Measurements from ENCODE around the gene CAMTA1. TPM values are rescaled to one million over a fixed set of nuclear protein-coding genes. Genes with fewer than 3 reads are reported as not detected.

The CAMTA1 gene
- total RNA-seq, 1 donor from 2014 or later, result 160 TPM

DNA sequence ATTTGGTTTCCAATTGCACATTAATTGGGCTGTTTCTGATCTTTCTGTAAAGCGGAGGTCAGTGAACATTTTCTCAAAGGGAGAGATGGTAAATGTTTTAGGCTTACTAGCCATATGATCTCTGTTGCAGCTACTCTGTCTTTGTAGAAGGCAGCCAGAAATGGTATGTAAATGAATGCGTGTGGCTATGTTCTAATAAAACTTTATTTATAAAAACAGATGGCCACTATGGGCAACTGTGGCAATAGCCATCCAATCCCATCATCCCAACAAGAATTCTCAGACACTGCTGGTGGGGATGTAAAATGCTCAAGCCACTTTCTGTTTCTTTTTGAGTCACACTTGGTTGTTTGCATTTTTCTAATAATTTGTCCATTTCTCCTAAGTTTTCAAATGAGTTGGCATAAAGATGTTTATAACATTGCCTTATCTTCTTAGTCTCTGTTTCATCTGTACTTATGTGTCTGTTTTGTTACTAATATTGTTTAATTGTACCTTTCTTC is 537.1 kb downstream of the CAMTA1 start:
- H3K27ac ChIP-seq (replicated peaks), result no peak overlapping the region
- intact Hi-C loops (cut with micrococcal nuclease), result no loop called here
- no peaks in the 10 kb centered on the region for H3K4me1 ChIP-seq
- no peaks in the 10 kb centered on the region for H3K27me3 ChIP-seq (ENCODE audit: low read depth)
- H3K4me3 ChIP-seq, result no peak overlapping the region
- peaks cover 1% of the 10 kb centered on the region for H3K9me3 ChIP-seq (replicated peaks)
- H3K36me3 ChIP-seq, result no peaks in the 10 kb centered on the region
- TF ChIP-seq, protein P1, sequence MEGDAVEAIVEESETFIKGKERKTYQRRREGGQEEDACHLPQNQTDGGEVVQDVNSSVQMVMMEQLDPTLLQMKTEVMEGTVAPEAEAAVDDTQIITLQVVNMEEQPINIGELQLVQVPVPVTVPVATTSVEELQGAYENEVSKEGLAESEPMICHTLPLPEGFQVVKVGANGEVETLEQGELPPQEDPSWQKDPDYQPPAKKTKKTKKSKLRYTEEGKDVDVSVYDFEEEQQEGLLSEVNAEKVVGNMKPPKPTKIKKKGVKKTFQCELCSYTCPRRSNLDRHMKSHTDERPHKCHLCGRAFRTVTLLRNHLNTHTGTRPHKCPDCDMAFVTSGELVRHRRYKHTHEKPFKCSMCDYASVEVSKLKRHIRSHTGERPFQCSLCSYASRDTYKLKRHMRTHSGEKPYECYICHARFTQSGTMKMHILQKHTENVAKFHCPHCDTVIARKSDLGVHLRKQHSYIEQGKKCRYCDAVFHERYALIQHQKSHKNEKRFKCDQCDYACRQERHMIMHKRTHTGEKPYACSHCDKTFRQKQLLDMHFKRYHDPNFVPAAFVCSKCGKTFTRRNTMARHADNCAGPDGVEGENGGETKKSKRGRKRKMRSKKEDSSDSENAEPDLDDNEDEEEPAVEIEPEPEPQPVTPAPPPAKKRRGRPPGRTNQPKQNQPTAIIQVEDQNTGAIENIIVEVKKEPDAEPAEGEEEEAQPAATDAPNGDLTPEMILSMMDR (IDR thresholded peaks at IDR 0.05; ENCODE audit: borderline replicate concordance), result no peak
- no peak for DNase-seq

DNA sequence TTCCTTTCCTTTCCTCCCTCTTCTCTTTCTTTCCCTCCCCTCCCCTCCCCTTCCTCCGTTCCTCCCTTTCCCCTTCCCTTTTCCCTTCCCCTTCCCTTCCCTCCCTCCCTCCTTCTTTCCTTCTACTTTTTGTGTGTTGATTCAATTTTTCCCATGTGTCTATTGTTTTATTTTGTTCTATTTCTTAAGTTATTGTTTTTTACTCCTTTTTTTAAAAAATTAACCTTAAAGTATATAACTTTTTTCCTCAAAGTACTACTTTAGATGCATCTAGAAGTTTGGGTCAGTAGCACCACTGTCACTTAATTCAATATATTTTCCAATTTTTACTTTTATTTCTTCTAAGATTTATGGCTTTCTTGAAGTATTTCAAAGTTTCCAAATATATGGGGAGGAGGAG is 537.7 kb downstream of the CAMTA1 start:
- DNase-seq, result no peak
- Histone ChIP-seq H3K27me3 (ENCODE audit: low read depth) (peaks cover 1% of the 10 kb centered on the region), H3K4me3 (no peak overlapping the region), H3K9me3 (replicated peaks) (peaks cover 7% of the 10 kb centered on the region), H3K27ac (replicated peaks) (no peak overlapping the region), H3K36me3 (no peaks in the 10 kb centered on the region), H3K4me1 (no peaks in the 10 kb centered on the region)
- TF ChIP-seq, protein P1 (IDR thresholded peaks at IDR 0.05; ENCODE audit: borderline replicate concordance), result no peak
- intact Hi-C loops (cut with micrococcal nuclease), result no loop called here

DNA sequence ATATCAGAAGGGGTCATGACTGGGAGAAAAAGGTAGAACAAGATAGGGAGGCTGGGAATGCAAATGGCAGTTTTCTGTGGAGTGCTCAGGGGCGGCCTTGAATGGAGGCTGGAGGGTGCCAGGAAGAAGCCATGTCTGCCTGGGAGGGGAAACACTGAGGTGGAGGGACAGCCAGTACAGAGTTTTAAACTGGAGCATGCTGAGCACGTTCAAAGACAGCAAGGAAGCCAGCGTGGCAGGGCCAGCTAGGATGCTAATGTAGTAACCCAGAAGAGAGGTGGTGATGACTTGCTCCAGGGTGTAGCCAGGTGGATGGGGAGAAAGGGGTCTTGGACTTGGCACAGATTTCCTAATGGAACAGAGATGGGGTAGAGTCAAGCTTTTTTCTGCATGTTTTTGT is 540.0 kb downstream of the CAMTA1 start:
- TF ChIP-seq, protein P1 (IDR thresholded peaks at IDR 0.05; ENCODE audit: borderline replicate concordance), result no peak
- Histone ChIP-seq H3K36me3 (no peaks in the 10 kb centered on the region), H3K27ac (replicated peaks) (no peak overlapping the region), H3K27me3 (ENCODE audit: low read depth) (peaks cover 15% of the 10 kb centered on the region), H3K9me3 (replicated peaks) (peaks cover 9% of the 10 kb centered on the region), H3K4me3 (no peak overlapping the region), H3K4me1 (no peaks in the 10 kb centered on the region)
- intact Hi-C loops (cut with micrococcal nuclease), result no loop called here
- DNase-seq, result no peak

DNA sequence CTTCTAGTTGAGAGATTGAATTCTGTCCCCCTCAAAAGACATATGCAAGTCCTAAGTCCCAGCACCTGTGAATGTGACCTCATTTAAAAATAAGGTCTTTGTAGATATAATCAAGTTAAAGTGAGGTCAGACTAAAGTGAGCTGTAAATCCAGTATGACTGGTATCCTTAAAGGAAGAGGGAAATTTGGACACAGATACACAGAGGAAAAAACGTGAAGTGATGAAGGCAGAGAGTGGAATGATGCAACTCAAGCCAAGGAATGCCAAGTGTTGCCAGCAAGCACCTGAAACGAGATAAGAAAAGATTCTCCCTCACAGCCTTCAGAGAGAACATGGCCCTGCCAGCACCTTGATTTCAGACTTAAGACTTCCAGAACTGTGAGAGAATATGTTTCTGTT is 541.1 kb downstream of the CAMTA1 start:
- TF ChIP-seq, protein P1 (IDR thresholded peaks at IDR 0.05; ENCODE audit: borderline replicate concordance), result no peak
- Histone ChIP-seq H3K9me3 (replicated peaks) (peaks cover 9% of the 10 kb centered on the region), H3K4me3 (no peak overlapping the region), H3K27ac (replicated peaks) (no peak overlapping the region), H3K4me1 (no peaks in the 10 kb centered on the region), H3K27me3 (ENCODE audit: low read depth) (peaks cover 27% of the 10 kb centered on the region), H3K36me3 (no peaks in the 10 kb centered on the region)
- no peak for DNase-seq
- intact Hi-C loops (cut with micrococcal nuclease), result no loop called here

DNA sequence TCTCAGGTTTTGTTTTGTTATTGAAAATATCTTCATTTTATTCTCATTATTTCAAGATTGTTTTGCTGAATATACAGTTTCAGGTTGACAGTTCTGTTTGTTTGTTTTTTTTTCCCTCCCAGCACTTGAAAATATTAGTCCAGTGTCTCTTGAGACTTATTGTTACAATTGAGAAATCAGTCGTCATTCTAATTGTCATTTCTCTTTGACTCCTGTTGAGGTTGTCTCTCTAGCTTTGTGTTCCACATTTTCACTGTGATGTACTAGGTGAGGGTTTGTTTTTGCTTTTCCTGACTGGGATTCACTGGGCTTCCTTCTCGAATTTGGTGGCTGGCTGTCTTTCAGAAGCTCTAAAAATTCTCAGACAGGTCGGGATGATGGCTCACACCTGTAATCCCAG is 542.6 kb downstream of the CAMTA1 start:
- Histone ChIP-seq H3K36me3 (no peaks in the 10 kb centered on the region), H3K27me3 (ENCODE audit: low read depth) (peaks cover 28% of the 10 kb centered on the region)
- intact Hi-C loops (cut with micrococcal nuclease), result no loop called here

More for the DNA sequence above, 542.6 kb downstream of the CAMTA1 start:
- Histone ChIP-seq H3K4me3 (no peak overlapping the region), H3K4me1 (no peaks in the 10 kb centered on the region), H3K9me3 (replicated peaks) (peaks cover 9% of the 10 kb centered on the region), H3K27ac (replicated peaks) (no peak overlapping the region)
- no peak for DNase-seq
- TF ChIP-seq, protein P1 (IDR thresholded peaks at IDR 0.05; ENCODE audit: borderline replicate concordance), result no peak

All from left ventricle myocardium inferior (tissue), 1 donor.